ENCODE results near the gene FAM20B. TPM values are rescaled to one million over a fixed set of nuclear protein-coding genes. Genes with fewer than 3 reads are reported as not detected.

Gene FAM20B
- total and polyA plus RNA-seq, 2 of the 8 experiments (the other 6 are each of a cell fraction or from before 2014, with no cell fraction given), result 8.3 to 36.6 TPM

- H3K9ac ChIP-seq (replicated peaks in 1 of 4; ENCODE audit: extremely low read depth in 1 of 4, low read depth in 3 of 4, low read length in 3 of 4), result no peak overlapping the region
- ChIA-PET POLR2A (ENCODE audit: partially characterized antibody) (no interaction called here), CTCF (ENCODE audit: partially characterized antibody) (interaction anchor here (1.0 kb wide), 1 partner anchor 25 kb away, joined by 3 read pairs; no protein-coding TSS in a partner anchor)
- no peak overlapping the region for H2AK5ac ChIP-seq (ENCODE audit: low read depth, low read length)
- H3K56ac ChIP-seq (replicated peaks; ENCODE audit: insufficient read length, low read depth, low read length), result no peak overlapping the region
- H4K5ac ChIP-seq (ENCODE audit: insufficient read length, low read depth, low read length), result no peak overlapping the region
- H4K91ac ChIP-seq (replicated peaks; ENCODE audit: insufficient read length, low read length), result no peak overlapping the region
- H3K23me2 ChIP-seq (ENCODE audit: low read depth, low read length), result no peaks in the 10 kb centered on the region
- H3K14ac ChIP-seq (ENCODE audit: insufficient read length), result no peak overlapping the region
- FAIRE-seq (no peak), DNase-seq (ENCODE audit: low read depth in 1 of 2, low spot score in 2 of 2) (no peak)
- no peak overlapping the region for H3K27ac ChIP-seq (ENCODE audit: low read depth, low read length)
- H4K8ac ChIP-seq (ENCODE audit: extremely low read depth, insufficient read depth, low read length), result no peak overlapping the region
- no peak overlapping the region for H2BK15ac ChIP-seq (ENCODE audit: low read length)
- no peak overlapping the region for H3K23ac ChIP-seq (ENCODE audit: insufficient read length)
- no peak overlapping the region for H3K4me2 ChIP-seq (ENCODE audit: insufficient read depth in 1 of 2, low read depth in 2 of 2, low read length in 2 of 2)
- H2AFZ ChIP-seq (ENCODE audit: low read length), result no peak overlapping the region
- H4K20me1 ChIP-seq (replicated peaks in 1 of 2; ENCODE audit: control insufficient read depth in 1 of 2, insufficient read depth in 2 of 2, low read length in 2 of 2), result no peaks in the 10 kb centered on the region
- H2BK120ac ChIP-seq (replicated peaks; ENCODE audit: low read depth, low read length), result no peak overlapping the region
- 89% methylated on average over 3 of the region's 3 CpGs; no CpG with 5 or more reads in 1 of the 2 experiments for WGBS, 2 experiments (ENCODE audit: extremely low coverage in 1 of 2, insufficient coverage in 1 of 2, insufficient read length in 1 of 2, insufficient replicate concordance in 2 of 2, low coverage in 1 of 2, low lambda C conversion rate in 2 of 2, missing lambda C conversion rate in 1 of 2)
- no peak overlapping the region for H2BK20ac ChIP-seq (ENCODE audit: low read length)
- H3K4ac ChIP-seq (replicated peaks; ENCODE audit: insufficient read length, low read depth, low read length), result no peak overlapping the region
- H2BK5ac ChIP-seq (ENCODE audit: low read depth, low read length), result no peak overlapping the region
- H3K18ac ChIP-seq (ENCODE audit: extremely low read depth, low read length), result no peak overlapping the region
- TF ChIP-seq RNF2 (IDR thresholded peaks at IDR 0.05; ENCODE audit: borderline replicate concordance, low read depth, low read length, missing control alignments, poor library complexity, severe bottlenecking) (no peak), SUZ12 (IDR thresholded peaks at IDR 0.05; ENCODE audit: low read length) (no peak), BCL11A (IDR thresholded peaks at IDR 0.05; ENCODE audit: low read depth in 2 of 2, low read length in 2 of 2) (no peak), MAFK (IDR thresholded peaks at IDR 0.05; ENCODE audit: low read depth, low read length) (peak; percentile 19; the same call in 1 of the 2 replicates)
- H3K4me3 ChIP-seq (ENCODE audit: extremely low read depth in 1 of 4, insufficient read depth in 2 of 4, low read depth in 3 of 4, low read length in 4 of 4), result no peak overlapping the region
- no peaks in the 10 kb centered on the region for H3K4me1 ChIP-seq (replicated peaks in 1 of 4; ENCODE audit: control insufficient read depth in 3 of 4, insufficient read depth in 4 of 4, low read length in 3 of 4)
- no peaks in the 10 kb centered on the region for H3K79me2 ChIP-seq (ENCODE audit: control insufficient read depth in 1 of 2, insufficient read depth in 2 of 2, low read length in 2 of 2)
- H3K9me3 ChIP-seq (ENCODE audit: insufficient read depth in 2 of 2, low read depth in 1 of 2, low read length in 1 of 2), result peaks cover 3 to 15% of the 10 kb centered on the region in 2 experiments; a peak in 2 of 4 replicates
- no peaks in the 10 kb centered on the region for H3K79me1 ChIP-seq (ENCODE audit: low read depth, low read length)
- no peaks in the 10 kb centered on the region for H3K27me3 ChIP-seq (replicated peaks in 1 of 4; ENCODE audit: control insufficient read depth in 3 of 4, extremely low read depth in 1 of 4, insufficient read depth in 3 of 4, low read length in 3 of 4)
- no peaks in the 10 kb centered on the region for H3K36me3 ChIP-seq (ENCODE audit: control insufficient read depth in 2 of 4, insufficient read depth in 4 of 4, low read length in 3 of 4)
- H2BK12ac ChIP-seq (ENCODE audit: low read depth, low read length), result no peak overlapping the region
Measured at GRCh38 chr1:178998295-178998694, 27.4 kb upstream of the FAM20B start.
